Smooth muscle cell (in vitro differentiated cells): ENCODE data around the gene LRRC45. TPM values are rescaled to one million over a fixed set of nuclear protein-coding genes. Genes with fewer than 3 reads are reported as not detected.

Experiments
- DNase-seq: peaks from one replicate; lab custom pipeline; 2025; ENCODE audit not compliant: unreplicated experiment; lab: John Stamatoyannopoulos, UW
- H2AFZ ChIP-seq: fragments of 200-600 bp; sonication (generic); 2 replicates; pipeline ENCODE4 v1.6.0; 2016; ENCODE audit warnings: antibody characterized with exemption, low read depth, mild to moderate bottlenecking
- H3F3A ChIP-seq: fragments of 200-600 bp; sonication (generic); 2 replicates; pipeline ENCODE4 v1.6.0; 2017; ENCODE audit warnings: antibody characterized with exemption, low read depth
- H3K27ac ChIP-seq: fragments of 200-600 bp; sonication (generic); 2 replicates; pipeline ENCODE4 v1.5.1; 2016; ENCODE audit warnings: low read depth, mild to moderate bottlenecking
- H3K27me3 ChIP-seq: fragments of 200-600 bp; sonication (generic); 2 replicates; pipeline ENCODE4 v1.6.1; 2016; ENCODE audit warnings: low read depth, mild to moderate bottlenecking
- H3K36me3 ChIP-seq: fragments of 200-600 bp; sonication (generic); 2 replicates; pipeline ENCODE4 v1.5.1; 2016; ENCODE audit warnings: low read depth
- H3K4me1 ChIP-seq: fragments of 200-600 bp; sonication (generic); 2 replicates; pipeline ENCODE4 v1.5.1; 2016; ENCODE audit warnings: low read depth
- H3K4me2 ChIP-seq: fragments of 200-600 bp; sonication (generic); 2 replicates; pipeline ENCODE4 v1.6.0; 2016; ENCODE audit warnings: mild to moderate bottlenecking
- H3K4me3 ChIP-seq: fragments of 200-600 bp; sonication (generic); 2 replicates; pipeline ENCODE4 v1.5.1; 2016; ENCODE audit warnings: mild to moderate bottlenecking
- H3K79me2 ChIP-seq: fragments of 200-600 bp; sonication (generic); 2 replicates; pipeline ENCODE4 v1.6.0; 2016; ENCODE audit warnings: low read depth, mild to moderate bottlenecking
- H3K9ac ChIP-seq: fragments of 200-600 bp; sonication (generic); 2 replicates; pipeline ENCODE4 v1.6.0; 2016; ENCODE audit warnings: low read depth
- H3K9me3 ChIP-seq: fragments of 200-600 bp; sonication (generic); replicated peaks from 2 replicates; pipeline ENCODE4 v1.5.1; 2016; ENCODE audit warnings: low read depth
- H4K20me1 ChIP-seq: fragments of 200-600 bp; sonication (generic); 2 replicates; pipeline ENCODE4 v1.6.0; 2016; ENCODE audit warnings: low read depth
- WGBS: methylation state at CpG from one replicate; pipeline ENCODE4 v1.1.7; 2016; ENCODE audit warnings: low lambda C conversion rate; 5-methylcytosine and 5-hydroxymethylcytosine counted together
- polyA plus RNA-seq: library from polyadenylated mRNA; unstranded; fragments of >200 nt; fragmentation: Nextera tagmentation; extraction: Ambion mirVana; gene quantifications from 2 replicates; pipeline ENCODE4 v1.2.1, GENCODE V29; 2016
- total RNA-seq: library from RNA; depleted of rRNA; stranded (reverse); fragments of >200 nt; gene quantifications from 2 replicates; pipeline ENCODE4 v1.2.3, GENCODE V29; 2014
- TF ChIP-seq, protein P1 (sequence below): fragments of 200-600 bp; sonication (generic); IDR thresholded peaks from 2 replicates; pipeline ENCODE4 v1.5.1; 2017; ENCODE audit warnings: borderline replicate concordance, mild to moderate bottlenecking, antibody characterized with exemption; ENCODE audit not compliant: insufficient read depth, poor library complexity, severe bottlenecking

LRRC45 gene
- total and polyA plus RNA-seq, 2 experiments from 2014 or later, result 9.6 to 13.5 TPM

- Histone ChIP-seq H4K20me1 (peaks cover 7% of the 10 kb centered on the region), H3K79me2 (peaks cover 23% of the 10 kb centered on the region), H3K27me3 (no peaks in the 10 kb centered on the region), H3K4me1 (peaks cover 16% of the 10 kb centered on the region), H3K27ac (no peak overlapping the region), H2AFZ (no peak overlapping the region), H3F3A (no peaks in the 10 kb centered on the region), H3K9ac (no peak overlapping the region), H3K36me3 (no peaks in the 10 kb centered on the region), H3K4me3 (no peak overlapping the region), H3K4me2 (no peak overlapping the region), H3K9me3 (no peaks in the 10 kb centered on the region)
- WGBS, result 94% methylated on average over 22 of the region's 26 CpGs
- DNase-seq, result no peak
- TF ChIP-seq, protein P1, sequence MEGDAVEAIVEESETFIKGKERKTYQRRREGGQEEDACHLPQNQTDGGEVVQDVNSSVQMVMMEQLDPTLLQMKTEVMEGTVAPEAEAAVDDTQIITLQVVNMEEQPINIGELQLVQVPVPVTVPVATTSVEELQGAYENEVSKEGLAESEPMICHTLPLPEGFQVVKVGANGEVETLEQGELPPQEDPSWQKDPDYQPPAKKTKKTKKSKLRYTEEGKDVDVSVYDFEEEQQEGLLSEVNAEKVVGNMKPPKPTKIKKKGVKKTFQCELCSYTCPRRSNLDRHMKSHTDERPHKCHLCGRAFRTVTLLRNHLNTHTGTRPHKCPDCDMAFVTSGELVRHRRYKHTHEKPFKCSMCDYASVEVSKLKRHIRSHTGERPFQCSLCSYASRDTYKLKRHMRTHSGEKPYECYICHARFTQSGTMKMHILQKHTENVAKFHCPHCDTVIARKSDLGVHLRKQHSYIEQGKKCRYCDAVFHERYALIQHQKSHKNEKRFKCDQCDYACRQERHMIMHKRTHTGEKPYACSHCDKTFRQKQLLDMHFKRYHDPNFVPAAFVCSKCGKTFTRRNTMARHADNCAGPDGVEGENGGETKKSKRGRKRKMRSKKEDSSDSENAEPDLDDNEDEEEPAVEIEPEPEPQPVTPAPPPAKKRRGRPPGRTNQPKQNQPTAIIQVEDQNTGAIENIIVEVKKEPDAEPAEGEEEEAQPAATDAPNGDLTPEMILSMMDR, result no peak
Observed at GRCh38 chr17:82055023-82055964, 32.2 kb downstream of the LRRC45 start.

DNA sequence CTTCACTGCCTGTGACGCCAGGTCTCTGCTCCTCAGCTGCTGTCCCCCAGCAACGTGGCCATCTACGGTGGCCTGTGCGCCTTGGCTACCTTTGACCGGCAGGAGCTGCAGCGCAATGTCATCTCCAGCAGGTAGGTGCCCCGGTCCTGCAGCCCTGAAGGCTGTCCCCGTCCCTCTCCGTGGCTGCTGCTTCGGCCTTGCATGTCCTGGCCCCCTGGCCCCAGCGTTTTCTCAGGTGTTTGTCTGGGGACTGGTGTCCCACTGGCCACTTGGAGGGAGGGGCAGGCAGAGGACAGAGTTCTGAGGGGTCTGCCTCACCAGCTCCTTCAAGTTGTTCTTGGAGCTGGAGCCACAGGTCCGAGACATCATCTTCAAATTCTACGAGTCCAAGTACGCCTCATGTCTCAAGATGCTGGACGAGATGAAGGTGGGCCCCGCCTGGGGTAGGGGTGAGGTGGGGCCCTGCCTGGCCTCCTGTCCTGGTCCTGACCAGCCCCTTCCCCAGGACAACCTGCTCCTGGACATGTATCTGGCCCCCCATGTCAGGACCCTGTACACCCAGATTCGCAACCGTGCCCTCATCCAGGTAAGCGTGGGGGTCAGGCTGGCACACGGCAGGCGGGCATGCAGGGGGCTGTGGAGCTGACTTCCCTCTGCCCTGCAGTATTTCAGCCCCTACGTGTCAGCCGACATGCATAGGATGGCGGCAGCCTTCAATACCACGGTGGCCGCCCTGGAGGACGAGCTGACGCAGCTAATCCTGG, 33.0 kb downstream of the LRRC45 start:
- peaks cover 18% of the 10 kb centered on the region for H3K79me2 ChIP-seq
- peaks cover 7% of the 10 kb centered on the region for H4K20me1 ChIP-seq
- no peak for DNase-seq
- no peak overlapping the region for H3K4me2 ChIP-seq
- H3K27ac ChIP-seq, result no peak overlapping the region
- H3K4me1 ChIP-seq, result peaks cover 9% of the 10 kb centered on the region
- H3K27me3 ChIP-seq, result no peaks in the 10 kb centered on the region
- TF ChIP-seq, protein P1, result no peak
- no peak overlapping the region for H2AFZ ChIP-seq
- 94% methylated on average over 27 of the region's 28 CpGs for WGBS
- H3K4me3 ChIP-seq, result no peak overlapping the region
- H3K9ac ChIP-seq, result no peak overlapping the region
- no peaks in the 10 kb centered on the region for H3F3A ChIP-seq
- H3K36me3 ChIP-seq, result no peaks in the 10 kb centered on the region
- no peaks in the 10 kb centered on the region for H3K9me3 ChIP-seq

DNA sequence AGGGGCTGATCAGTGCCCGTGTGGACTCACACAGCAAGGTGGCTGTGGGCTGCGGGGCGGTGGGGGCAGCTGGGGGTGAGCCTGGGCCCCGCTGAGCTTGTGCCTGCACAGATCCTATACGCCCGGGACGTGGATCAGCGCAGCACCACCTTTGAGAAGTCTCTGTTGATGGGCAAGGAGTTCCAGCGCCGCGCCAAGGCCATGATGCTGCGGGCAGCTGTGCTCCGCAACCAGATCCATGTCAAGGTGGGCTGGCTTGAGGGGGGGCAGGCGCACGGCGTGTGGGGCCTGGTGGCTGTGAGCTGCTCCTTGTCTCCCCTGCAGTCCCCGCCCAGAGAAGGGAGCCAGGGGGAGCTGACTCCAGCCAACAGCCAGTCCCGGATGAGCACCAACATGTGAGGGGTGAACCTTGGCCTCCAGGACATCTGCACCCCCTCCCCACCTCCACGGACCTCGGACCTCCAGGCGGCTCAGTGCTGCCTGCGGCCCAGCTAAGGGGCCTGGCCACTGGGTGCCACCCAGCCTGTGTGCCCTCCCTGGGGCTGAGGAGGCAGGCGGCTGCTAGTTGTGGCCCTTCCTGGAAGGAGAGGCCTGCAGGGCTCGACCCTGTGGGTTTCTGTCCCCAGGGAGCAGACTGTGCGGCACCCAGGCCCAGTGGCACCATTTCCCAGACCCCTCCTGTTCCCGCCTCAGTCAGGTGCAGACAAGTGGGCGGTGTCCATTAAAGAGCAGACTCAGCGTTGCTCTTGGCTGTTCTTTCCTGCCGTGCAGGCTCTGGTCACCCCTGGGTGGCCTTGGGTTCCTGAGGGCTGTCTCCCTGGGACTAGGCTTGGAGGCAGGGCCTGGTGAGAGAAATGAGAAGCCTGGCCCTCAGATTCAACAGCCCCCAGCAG, 33.9 kb downstream of the LRRC45 start:
- TF ChIP-seq, protein P1, result no peak
- Histone ChIP-seq H3K4me2 (no peak overlapping the region), H3K4me3 (no peak overlapping the region), H3K4me1 (peaks cover 9% of the 10 kb centered on the region), H3K9me3 (no peaks in the 10 kb centered on the region), H3K79me2 (peaks cover 17% of the 10 kb centered on the region), H4K20me1 (peaks cover 7% of the 10 kb centered on the region), H3K36me3 (no peaks in the 10 kb centered on the region), H3K27ac (no peak overlapping the region), H3K9ac (no peak overlapping the region), H3K27me3 (no peaks in the 10 kb centered on the region), H2AFZ (no peak overlapping the region), H3F3A (no peaks in the 10 kb centered on the region)
- 97% methylated on average over 27 of the region's 29 CpGs for WGBS
- DNase-seq, result no peak
